ENCODE measurements around the gene ADAMTS2.

DNA sequence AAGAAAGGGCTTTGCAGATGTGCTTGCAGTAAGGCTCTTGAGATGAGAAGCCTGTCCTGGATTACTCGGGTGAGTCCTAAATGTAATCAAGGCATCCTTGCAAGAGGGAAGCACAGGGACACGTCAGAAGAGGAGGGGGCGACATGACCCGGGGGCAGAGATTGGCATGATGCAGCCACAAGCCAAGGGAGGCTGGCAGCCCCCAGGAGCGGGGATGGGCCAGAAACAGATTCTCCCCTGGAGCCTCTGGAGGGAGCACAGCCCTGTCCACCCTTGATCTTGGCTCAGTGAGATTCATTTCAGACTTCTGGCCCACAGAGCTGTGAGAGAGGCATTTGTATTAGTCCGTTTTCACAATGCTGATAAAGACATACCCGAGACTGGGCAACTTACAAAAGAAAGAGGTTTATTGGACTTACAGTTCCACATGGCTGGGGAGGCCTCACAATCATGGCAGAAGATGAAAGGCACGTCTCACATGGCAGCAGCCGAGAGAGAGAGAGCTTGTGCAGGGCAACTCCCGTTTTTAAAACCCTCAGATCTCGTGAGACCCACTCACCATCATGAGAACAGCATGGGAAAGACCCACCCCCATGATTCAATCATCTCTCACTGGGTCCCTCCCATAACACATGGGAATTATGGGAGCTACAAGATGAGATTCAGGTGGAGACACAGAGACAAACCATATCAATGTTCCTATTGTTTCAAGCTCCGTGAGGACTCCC lies 76.1 kb downstream of the ADAMTS2 start:
- TF ChIP-seq YY1 (IDR thresholded peaks at IDR 0.05; ENCODE audit: low read depth, low read length) (no peak), POLR2AphosphoS5 (IDR thresholded peaks at IDR 0.05; ENCODE audit: low read depth, low read length) (no peak), HDAC2 (IDR thresholded peaks at IDR 0.05; ENCODE audit: borderline replicate concordance in 1 of 2, low read depth in 2 of 2, low read length in 2 of 2) (no peak), CTCF (IDR thresholded peaks at IDR 0.05; ENCODE audit: control extremely low read depth in 1 of 3, insufficient read depth in 1 of 3, low read depth in 1 of 3, low read length in 3 of 3) (no peak), SRF (IDR thresholded peaks at IDR 0.05; ENCODE audit: low read depth, low read length) (no peak), CBX5 (IDR thresholded peaks at IDR 0.05; ENCODE audit: low read depth, low read length) (no peak), USF2 (IDR thresholded peaks at IDR 0.05; ENCODE audit: low read length) (no peak), ZNF274 (IDR thresholded peaks at IDR 0.05; ENCODE audit: borderline replicate concordance, extremely low read depth, low read length) (no peak), MAFK (IDR thresholded peaks at IDR 0.05; ENCODE audit: low read depth, low read length) (no peak), POLR2A (IDR thresholded peaks at IDR 0.05; ENCODE audit: control extremely low read depth in 1 of 2, low read depth in 2 of 2, low read length in 2 of 2) (no peak), JUND (IDR thresholded peaks at IDR 0.05; ENCODE audit: low read length) (no peak)
